IMR-90 (cell line): ENCODE measurements around the gene URB1. TPM values are rescaled to one million over a fixed set of nuclear protein-coding genes. Genes with fewer than 3 reads are reported as not detected.

Source experiments
- ATAC-seq: fragments of 200-7000 bp; cut with Tn5 transposase; 2 replicates; pipeline ENCODE4 v1.9.1; 2020; ENCODE audit warnings: low read depth, mild to moderate bottlenecking, moderate library complexity
- BruUV-seq: library from RNA; stranded (reverse); fragments of 400-500 nt; replicated peaks from 2 replicates; lab custom pipeline; 2021; lab: Mats Ljungman, UMichigan
- CTCF ChIA-PET: fragments of 300-600 bp; formaldehyde crosslinking; extraction: SDS; loops from one replicate; lab custom pipeline; 2021; ENCODE audit warnings: antibody characterized with exemption; lab: Yijun Ruan, JAX
- POLR2A ChIA-PET: fragments of 300-600 bp; sonication (Branson Sonifier 250); formaldehyde crosslinking; loops from one replicate; lab custom pipeline; 2022; ENCODE audit warnings: antibody characterized with exemption; ENCODE audit not compliant: unreplicated experiment; lab: Charles Lee
- DNase-seq: peaks from one replicate; pipeline ENCODE4 v3.0.0; 2013
- H2AFZ ChIP-seq: replicated peaks from 2 replicates; pipeline ENCODE3; 2013; ENCODE audit warnings: low read length, mild to moderate bottlenecking; ENCODE audit not compliant: poor library complexity
- H2AK5ac ChIP-seq: 2 replicates; pipeline ENCODE4 v1.6.1; 2013; ENCODE audit warnings: low read depth, low read length, inconsistent platforms
- H2AK9ac ChIP-seq: replicated peaks from 2 replicates; pipeline ENCODE3; 2013; ENCODE audit warnings: mild to moderate bottlenecking, low read depth, low read length, moderate library complexity; ENCODE audit not compliant: poor library complexity
- H2BK120ac ChIP-seq: 2 replicates; pipeline ENCODE4 v1.6.1; 2013; ENCODE audit warnings: low read depth, low read length, inconsistent platforms
- H2BK15ac ChIP-seq: 3 replicates; pipeline ENCODE4 v1.6.1; 2013; ENCODE audit warnings: low read depth, low read length, inconsistent platforms
- H2BK20ac ChIP-seq: 2 replicates; pipeline ENCODE4 v1.6.1; 2013; ENCODE audit warnings: low read depth, mild to moderate bottlenecking, inconsistent platforms, low read length, moderate library complexity
- H2BK5ac ChIP-seq: 2 replicates; pipeline ENCODE4 v1.6.1; 2013; ENCODE audit warnings: mild to moderate bottlenecking, low read depth, low read length, inconsistent platforms; ENCODE audit not compliant: poor library complexity, severe bottlenecking
- H3K14ac ChIP-seq: replicated peaks from 2 replicates; pipeline ENCODE4 v1.6.1; 2013; ENCODE audit warnings: low read depth, low read length, inconsistent platforms
- H3K18ac ChIP-seq: 2 replicates; pipeline ENCODE4 v1.6.1; 2013; ENCODE audit warnings: low read depth, low read length, control low read depth
- H3K23ac ChIP-seq: 2 replicates; pipeline ENCODE4 v1.6.1; 2013; ENCODE audit warnings: low read depth, low read length, inconsistent platforms
- H3K27ac ChIP-seq: 2 replicates; pipeline ENCODE4 v1.5.1; 2013; ENCODE audit warnings: mild to moderate bottlenecking, control low read depth, low read length; ENCODE audit not compliant: insufficient read depth
- H3K27me3 ChIP-seq: 2 replicates; pipeline ENCODE4 v1.6.1; 2013; ENCODE audit warnings: low read length; ENCODE audit not compliant: control insufficient read depth, insufficient read depth
- H3K36me3 ChIP-seq: 2 replicates; pipeline ENCODE4 v1.6.1; 2013; ENCODE audit warnings: low read length, mixed read lengths; ENCODE audit not compliant: control insufficient read depth, insufficient read depth
- H3K4ac ChIP-seq: 2 replicates; pipeline ENCODE4 v1.6.1; 2013; ENCODE audit warnings: low read depth, low read length, inconsistent platforms
- H3K4me1 ChIP-seq: 2 replicates; pipeline ENCODE4 v1.6.1; 2013; ENCODE audit warnings: low read length, mixed read lengths; ENCODE audit not compliant: control insufficient read depth, insufficient read depth
- H3K4me2 ChIP-seq: 2 replicates; pipeline ENCODE4 v1.6.1; 2013; ENCODE audit warnings: low read depth, mild to moderate bottlenecking, control low read depth, low read length, moderate library complexity
- H3K4me3 ChIP-seq: 2 replicates; pipeline ENCODE4 v1.5.1; 2013; ENCODE audit warnings: low read depth, mild to moderate bottlenecking, control low read depth, low read length, moderate library complexity; ENCODE audit not compliant: insufficient read depth
- H3K56ac ChIP-seq: 2 replicates; pipeline ENCODE4 v1.6.1; 2013; ENCODE audit warnings: low read length, inconsistent platforms; ENCODE audit not compliant: insufficient read depth; ENCODE audit errors: extremely low read depth
- H3K79me1 ChIP-seq, 2 experiments: 2 replicates each; pipeline ENCODE4 v1.6.1; 2013; ENCODE audit warnings: low read length in 2 of 2, inconsistent platforms in 1 of 2, low read depth in 1 of 2
- H3K9ac ChIP-seq: 2 replicates; pipeline ENCODE4 v1.6.1; 2013; ENCODE audit warnings: low read depth, low read length, control low read depth
- H3K9me1 ChIP-seq: 2 replicates; pipeline ENCODE4 v1.6.1; 2013; ENCODE audit warnings: low read length, inconsistent platforms; ENCODE audit not compliant: insufficient read depth
- H3K9me3 ChIP-seq: 2 replicates; pipeline ENCODE4 v1.6.1; 2013; ENCODE audit warnings: low read length; ENCODE audit not compliant: control insufficient read depth, insufficient read depth
- H4K20me1 ChIP-seq: 2 replicates; pipeline ENCODE4 v1.6.1; 2013; ENCODE audit warnings: low read length, inconsistent platforms; ENCODE audit not compliant: insufficient read depth
- H4K5ac ChIP-seq: 2 replicates; pipeline ENCODE4 v1.6.1; 2013; ENCODE audit warnings: mild to moderate bottlenecking, low read depth, low read length, control low read depth
- H4K8ac ChIP-seq, 2 experiments: 2 replicates each; pipeline ENCODE4 v1.6.1; 2013; ENCODE audit warnings: low read depth in 2 of 2, low read length in 2 of 2, control low read depth in 1 of 2, inconsistent platforms in 1 of 2
- H4K91ac ChIP-seq: 2 replicates; pipeline ENCODE4 v1.6.1; 2013; ENCODE audit warnings: low read depth, low read length, inconsistent platforms; ENCODE audit not compliant: insufficient read depth
- BHLHE40 ChIP-seq: fragments of 150-350 bp; IDR thresholded peaks from 2 replicates; pipeline ENCODE4 v1.6.1; 2016; ENCODE audit warnings: mild to moderate bottlenecking, low read depth, low read length
- CEBPB ChIP-seq: IDR thresholded peaks from 2 replicates; pipeline ENCODE4 v1.6.1; 2012; ENCODE audit warnings: low read depth, low read length, improper control_type of control experiment
- CHD1 ChIP-seq: IDR thresholded peaks from 2 replicates; pipeline ENCODE4 v1.6.1; 2012; ENCODE audit warnings: low read depth, low read length, improper control_type of control experiment
- FOS ChIP-seq: fragments of 150-350 bp; IDR thresholded peaks from 2 replicates; pipeline ENCODE4 v1.6.1; 2016; ENCODE audit warnings: low read depth, low read length
- MAFK ChIP-seq: IDR thresholded peaks from 2 replicates; pipeline ENCODE4 v1.6.1; 2012; ENCODE audit warnings: low read depth, low read length, improper control_type of control experiment
- MAZ ChIP-seq: IDR thresholded peaks from 2 replicates; pipeline ENCODE4 v1.6.1; 2012; ENCODE audit warnings: low read depth, mild to moderate bottlenecking, low read length, improper control_type of control experiment, moderate library complexity, borderline replicate concordance
- MXI1 ChIP-seq: IDR thresholded peaks from 2 replicates; pipeline ENCODE4 v1.6.1; 2012; ENCODE audit warnings: low read depth, mild to moderate bottlenecking, low read length, moderate library complexity, borderline replicate concordance
- NFE2L2 ChIP-seq: fragments of 150-350 bp; IDR thresholded peaks from 2 replicates; pipeline ENCODE4 v1.6.1; 2016; ENCODE audit warnings: low read depth, mild to moderate bottlenecking, low read length
- POLR2A ChIP-seq: IDR thresholded peaks from 2 replicates; pipeline ENCODE4 v1.6.1; 2012; ENCODE audit warnings: mild to moderate bottlenecking, low read depth, low read length
- RAD21 ChIP-seq: IDR thresholded peaks from 2 replicates; pipeline ENCODE4 v1.6.1; 2012; ENCODE audit warnings: low read length, improper control_type of control experiment
- RCOR1 ChIP-seq: IDR thresholded peaks from 2 replicates; pipeline ENCODE4 v1.6.1; 2012; ENCODE audit warnings: mild to moderate bottlenecking, low read length, improper control_type of control experiment; ENCODE audit not compliant: insufficient replicate concordance
- RFX5 ChIP-seq: IDR thresholded peaks from 2 replicates; pipeline ENCODE4 v1.8.0; 2012; ENCODE audit warnings: low read depth, mild to moderate bottlenecking, low read length, moderate library complexity
- SMC3 ChIP-seq: fragments of 150-350 bp; IDR thresholded peaks from 2 replicates; pipeline ENCODE4 v1.6.1; 2016; ENCODE audit warnings: low read depth, mild to moderate bottlenecking, antibody characterized with exemption, low read length, moderate library complexity
- WGBS, 2 experiments: methylation state at CpG; one replicate each; pipeline versions ENCODE4 v1.1.5 to v1.1.7; 2013; ENCODE audit warnings: missing lambda C conversion rate in 2 of 2; ENCODE audit not compliant: insufficient read length in 1 of 2; ENCODE audit errors: extremely low coverage in 2 of 2; 5-methylcytosine and 5-hydroxymethylcytosine counted together
- dilution Hi-C: fragments of 300-500 bp; cut with HindIII; formaldehyde crosslinking; loops from one replicate; pipeline ENCODE4 v1.14.3; 2018; ENCODE audit warnings: low sequenced_read_pairs; ENCODE audit not compliant: unreplicated experiment
- in situ Hi-C: fragments of 300-500 bp; cut with MboI; formaldehyde crosslinking; loops from 3 replicates; pipeline ENCODE4 v1.14.3; 2019; ENCODE audit warnings: low sequenced_read_pairs, inconsistent platforms, mixed read lengths
- intact Hi-C: fragments of 100-400 bp; cut with micrococcal nuclease; formaldehyde crosslinking; loops from 2 replicates; pipeline ENCODE4 v1.10.0; 2022
- polyA plus RNA-seq, 3 experiments: library from polyadenylated mRNA; depleted of rRNA; stranded (reverse); fragments of >200 nt; gene quantifications; 2 replicates each; pipeline ENCODE4 v1.2.3, GENCODE V29; 2012; ENCODE audit warnings: low replicate concordance in 1 of 3
- total RNA-seq: library from RNA; depleted of rRNA; stranded (reverse); fragments of >200 nt; gene quantifications from 2 replicates; pipeline ENCODE4 v1.2.3, GENCODE V29; 2012
- TF ChIP-seq, protein P1 (sequence below): fragments of 150-350 bp; IDR thresholded peaks from 2 replicates; pipeline ENCODE4 v1.6.1; 2016; ENCODE audit warnings: low read depth, mild to moderate bottlenecking, low read length, moderate library complexity, borderline replicate concordance
- TF ChIP-seq, protein P2 (sequence below): conservative IDR thresholded peaks from 2 replicates; pipeline ENCODE4 v1.5.1; 2012; ENCODE audit warnings: mild to moderate bottlenecking, low read depth, low read length, improper control_type of control experiment
- TF ChIP-seq, protein P3 (sequence below): fragments of 150-350 bp; IDR thresholded peaks from 2 replicates; pipeline ENCODE4 v1.6.1; 2017; ENCODE audit warnings: mild to moderate bottlenecking, antibody characterized with exemption, low read length, low read depth

Gene URB1
- total and polyA plus RNA-seq, 2 of the 4 experiments (the other 2 are of a cell fraction), result 9.2 to 12.7 TPM

DNA sequence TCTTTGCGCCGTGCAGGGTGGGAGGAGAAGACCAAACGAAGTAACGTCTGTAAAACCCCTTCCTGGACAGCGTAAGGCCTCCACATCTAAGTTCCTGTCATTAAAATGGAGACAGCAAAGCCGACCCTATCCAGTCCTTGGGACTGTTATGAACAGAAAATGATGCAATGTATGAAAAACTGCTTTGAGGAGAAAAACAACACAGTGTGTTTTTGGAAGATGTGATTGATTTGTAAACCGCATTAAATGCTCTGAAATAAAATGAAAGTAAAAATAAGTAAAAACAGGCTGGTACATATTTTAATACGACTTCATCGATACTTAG is 827 bp upstream of the URB1 start:
- Histone ChIP-seq H4K91ac (peak overlapping the region; percentile 67; the same call in 1 of the 2 replicates), H2AK9ac (peak overlapping the region; percentile 69), H3K36me3 (peaks cover 5% of the 10 kb centered on the region; the same call in 1 of the 2 replicates), H3K14ac (peak overlapping the region; percentile 80), H4K20me1 (peaks cover 28% of the 10 kb centered on the region), H2BK5ac (no peak overlapping the region), H3K18ac (no peak overlapping the region), H3K23ac (no peak overlapping the region), H3K4ac (peak overlapping the region; percentile 87), H3K79me1 (peaks cover 6 to 39% of the 10 kb centered on the region in 2 experiments; a peak in 2 of 4 replicates), H3K27ac (no peak overlapping the region), H2AK5ac (peak overlapping the region; percentile 51), H2AFZ (peak overlapping the region; percentile 93), H3K9me1 (peaks cover 3% of the 10 kb centered on the region), H4K8ac (peak overlapping the region; percentile 95 to 99), H3K9me3 (no peaks in the 10 kb centered on the region), H4K5ac (peak overlapping the region; percentile 92), H2BK120ac (no peak overlapping the region), H2BK20ac (no peak overlapping the region), H3K9ac (peak overlapping the region; percentile 71; the same call in 1 of the 2 replicates), H3K4me1 (peaks cover 8% of the 10 kb centered on the region), H3K4me3 (peak overlapping the region; percentile 95), H3K27me3 (0 out of 2 replicates have a peak, but pooled peaks cover 1% of the 10 kb centered on the region), H2BK15ac (no peak overlapping the region), H3K4me2 (peak overlapping the region; percentile 82), H3K56ac (no peak overlapping the region)
- intact Hi-C loops, result no loop called here
- DNase-seq, result no peak
- WGBS, 2 experiments, result no CpG with 5 or more reads among the region's 9 CpGs
- ChIA-PET CTCF (interaction anchor here (1.0 kb wide), 1 partner anchor 10 kb away, joined by 3 read pairs; no protein-coding TSS in a partner anchor), POLR2A (no interaction called here)
- dilution Hi-C loops, result no loop called here
- no peak for ATAC-seq
- TF ChIP-seq, protein P1, sequence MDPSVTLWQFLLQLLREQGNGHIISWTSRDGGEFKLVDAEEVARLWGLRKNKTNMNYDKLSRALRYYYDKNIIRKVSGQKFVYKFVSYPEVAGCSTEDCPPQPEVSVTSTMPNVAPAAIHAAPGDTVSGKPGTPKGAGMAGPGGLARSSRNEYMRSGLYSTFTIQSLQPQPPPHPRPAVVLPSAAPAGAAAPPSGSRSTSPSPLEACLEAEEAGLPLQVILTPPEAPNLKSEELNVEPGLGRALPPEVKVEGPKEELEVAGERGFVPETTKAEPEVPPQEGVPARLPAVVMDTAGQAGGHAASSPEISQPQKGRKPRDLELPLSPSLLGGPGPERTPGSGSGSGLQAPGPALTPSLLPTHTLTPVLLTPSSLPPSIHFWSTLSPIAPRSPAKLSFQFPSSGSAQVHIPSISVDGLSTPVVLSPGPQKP, result no peak
- TF ChIP-seq RCOR1, result no peak
- TF ChIP-seq MXI1, result no peak
- TF ChIP-seq MAZ, result no peak
- TF ChIP-seq POLR2A, result no peak
- TF ChIP-seq MAFK, result no peak
- no peak for TF ChIP-seq SMC3
- TF ChIP-seq FOS, result no peak
- no peak for TF ChIP-seq RAD21
- TF ChIP-seq, protein P2, sequence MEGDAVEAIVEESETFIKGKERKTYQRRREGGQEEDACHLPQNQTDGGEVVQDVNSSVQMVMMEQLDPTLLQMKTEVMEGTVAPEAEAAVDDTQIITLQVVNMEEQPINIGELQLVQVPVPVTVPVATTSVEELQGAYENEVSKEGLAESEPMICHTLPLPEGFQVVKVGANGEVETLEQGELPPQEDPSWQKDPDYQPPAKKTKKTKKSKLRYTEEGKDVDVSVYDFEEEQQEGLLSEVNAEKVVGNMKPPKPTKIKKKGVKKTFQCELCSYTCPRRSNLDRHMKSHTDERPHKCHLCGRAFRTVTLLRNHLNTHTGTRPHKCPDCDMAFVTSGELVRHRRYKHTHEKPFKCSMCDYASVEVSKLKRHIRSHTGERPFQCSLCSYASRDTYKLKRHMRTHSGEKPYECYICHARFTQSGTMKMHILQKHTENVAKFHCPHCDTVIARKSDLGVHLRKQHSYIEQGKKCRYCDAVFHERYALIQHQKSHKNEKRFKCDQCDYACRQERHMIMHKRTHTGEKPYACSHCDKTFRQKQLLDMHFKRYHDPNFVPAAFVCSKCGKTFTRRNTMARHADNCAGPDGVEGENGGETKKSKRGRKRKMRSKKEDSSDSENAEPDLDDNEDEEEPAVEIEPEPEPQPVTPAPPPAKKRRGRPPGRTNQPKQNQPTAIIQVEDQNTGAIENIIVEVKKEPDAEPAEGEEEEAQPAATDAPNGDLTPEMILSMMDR, result no peak
- TF ChIP-seq NFE2L2, result no peak
- TF ChIP-seq, protein P3, sequence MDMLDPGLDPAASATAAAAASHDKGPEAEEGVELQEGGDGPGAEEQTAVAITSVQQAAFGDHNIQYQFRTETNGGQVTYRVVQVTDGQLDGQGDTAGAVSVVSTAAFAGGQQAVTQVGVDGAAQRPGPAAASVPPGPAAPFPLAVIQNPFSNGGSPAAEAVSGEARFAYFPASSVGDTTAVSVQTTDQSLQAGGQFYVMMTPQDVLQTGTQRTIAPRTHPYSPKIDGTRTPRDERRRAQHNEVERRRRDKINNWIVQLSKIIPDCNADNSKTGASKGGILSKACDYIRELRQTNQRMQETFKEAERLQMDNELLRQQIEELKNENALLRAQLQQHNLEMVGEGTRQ, result no peak
- no peak for TF ChIP-seq RFX5
- no peak for TF ChIP-seq CHD1
- TF ChIP-seq CEBPB, result no peak
- TF ChIP-seq BHLHE40, result no peak
- no TSS peak for BruUV-seq
- in situ Hi-C loops, result loop anchor here (25.0 kb wide), 1 partner anchor 344 kb away; the partner anchor contains the start of gene SYNJ1
